Cardiac fibroblast (primary cell): ENCODE measurements around the gene POLD1.

Experiments used
- DNase-seq, 2 donors: peaks; one replicate each; pipeline versions ENCODE4 v3.0.0 to v3.0.0-alpha.2; 2010; ENCODE audit warnings: low read depth in 2 of 2
- H3K4me3 ChIP-seq, 2 donors: replicated peaks in 1 of 2; 1 replicate in 1 of 2; 2 replicates in 1 of 2; pipeline ENCODE4 v1.5.1; 2011; ENCODE audit warnings: low read depth in 2 of 2, low read length in 2 of 2, mild to moderate bottlenecking in 2 of 2, moderate library complexity in 1 of 2
- TF ChIP-seq, protein P1 (sequence below): IDR thresholded peaks from one replicate; pipeline ENCODE4 v1.5.1; 2011; ENCODE audit warnings: low read depth, mild to moderate bottlenecking, low read length, inconsistent platforms

POLD1 gene

DNA sequence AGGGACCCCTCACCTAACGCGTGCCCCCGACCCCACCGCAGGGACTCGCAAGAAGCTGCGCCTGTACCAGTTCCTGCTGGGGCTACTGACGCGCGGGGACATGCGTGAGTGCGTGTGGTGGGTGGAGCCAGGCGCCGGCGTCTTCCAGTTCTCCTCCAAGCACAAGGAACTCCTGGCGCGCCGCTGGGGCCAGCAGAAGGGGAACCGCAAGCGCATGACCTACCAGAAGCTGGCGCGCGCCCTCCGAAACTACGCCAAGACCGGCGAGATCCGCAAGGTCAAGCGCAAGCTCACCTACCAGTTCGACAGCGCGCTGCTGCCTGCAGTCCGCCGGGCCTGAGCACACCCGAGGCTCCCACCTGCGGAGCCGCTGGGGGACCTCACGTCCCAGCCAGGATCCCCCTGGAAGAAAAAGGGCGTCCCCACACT lies 43.9 kb downstream of the POLD1 start:
- TF ChIP-seq, protein P1, sequence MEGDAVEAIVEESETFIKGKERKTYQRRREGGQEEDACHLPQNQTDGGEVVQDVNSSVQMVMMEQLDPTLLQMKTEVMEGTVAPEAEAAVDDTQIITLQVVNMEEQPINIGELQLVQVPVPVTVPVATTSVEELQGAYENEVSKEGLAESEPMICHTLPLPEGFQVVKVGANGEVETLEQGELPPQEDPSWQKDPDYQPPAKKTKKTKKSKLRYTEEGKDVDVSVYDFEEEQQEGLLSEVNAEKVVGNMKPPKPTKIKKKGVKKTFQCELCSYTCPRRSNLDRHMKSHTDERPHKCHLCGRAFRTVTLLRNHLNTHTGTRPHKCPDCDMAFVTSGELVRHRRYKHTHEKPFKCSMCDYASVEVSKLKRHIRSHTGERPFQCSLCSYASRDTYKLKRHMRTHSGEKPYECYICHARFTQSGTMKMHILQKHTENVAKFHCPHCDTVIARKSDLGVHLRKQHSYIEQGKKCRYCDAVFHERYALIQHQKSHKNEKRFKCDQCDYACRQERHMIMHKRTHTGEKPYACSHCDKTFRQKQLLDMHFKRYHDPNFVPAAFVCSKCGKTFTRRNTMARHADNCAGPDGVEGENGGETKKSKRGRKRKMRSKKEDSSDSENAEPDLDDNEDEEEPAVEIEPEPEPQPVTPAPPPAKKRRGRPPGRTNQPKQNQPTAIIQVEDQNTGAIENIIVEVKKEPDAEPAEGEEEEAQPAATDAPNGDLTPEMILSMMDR = no peak
- peak; percentile 64 to 93 for DNase-seq
- H3K4me3 ChIP-seq = peak overlapping the region; percentile 18 to 30

DNA sequence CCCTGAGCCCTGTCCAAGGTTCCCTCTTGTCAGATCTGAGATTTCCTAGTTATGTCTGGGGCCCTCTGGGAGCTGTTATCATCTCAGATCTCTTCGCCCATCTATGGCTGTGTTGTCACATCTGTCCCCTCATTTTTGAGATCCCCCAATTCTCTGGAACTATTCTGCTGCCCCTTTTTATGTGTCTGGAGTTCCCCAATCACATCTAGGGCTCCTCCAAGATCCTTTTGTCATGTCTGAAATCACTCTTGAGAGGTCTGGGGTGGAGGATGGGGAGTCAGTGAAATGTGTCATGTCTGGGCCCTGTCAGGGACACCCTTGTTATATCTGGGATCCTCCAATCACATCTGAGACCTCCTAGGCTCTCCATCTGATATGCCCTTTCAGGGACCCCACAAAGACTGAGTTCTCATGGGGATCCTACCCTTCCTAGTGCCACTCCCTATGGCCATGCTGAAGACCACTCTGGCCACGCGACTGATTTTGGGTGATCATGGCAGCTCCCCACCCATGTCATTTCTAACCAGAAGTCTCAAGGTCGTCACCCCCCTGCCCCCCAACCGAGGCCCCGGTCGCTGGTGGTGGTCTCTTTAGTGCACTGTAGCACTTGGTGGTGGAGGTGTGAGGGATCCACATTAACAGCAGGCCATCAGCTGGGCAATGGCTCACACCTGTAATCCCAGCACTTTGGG lies 44.8 kb downstream of the POLD1 start:
- no peak for DNase-seq

DNA sequence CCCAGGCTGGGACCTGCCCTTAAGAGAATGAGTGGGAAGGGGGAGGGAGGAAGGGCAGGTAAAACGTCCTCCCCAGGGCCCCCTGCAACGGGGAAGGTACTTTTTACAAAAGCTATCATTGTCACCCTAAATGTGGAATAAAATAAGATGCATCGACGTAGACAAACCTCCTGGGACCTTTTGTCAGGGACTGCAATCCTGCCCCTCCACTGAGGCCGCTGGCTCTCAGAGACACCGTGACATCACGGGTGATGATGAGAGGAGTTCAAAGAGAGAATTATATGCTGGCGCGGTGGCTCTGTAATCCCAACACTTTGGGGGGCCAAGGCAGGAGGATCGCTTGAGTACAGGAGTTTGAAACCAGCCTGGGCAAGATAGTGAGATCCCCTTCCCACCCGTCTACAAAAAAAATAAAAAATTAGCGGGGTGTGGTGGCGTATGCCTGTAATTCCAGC lies 46.8 kb downstream of the POLD1 start:
- TF ChIP-seq, protein P1 = no peak
- H3K4me3 ChIP-seq = peak overlapping the region; percentile 48 to 52
- no peak for DNase-seq

More for the DNA sequence above, 44.8 kb downstream of the POLD1 start:
- H3K4me3 ChIP-seq = no peak overlapping the region
- TF ChIP-seq, protein P1 = no peak

DNA sequence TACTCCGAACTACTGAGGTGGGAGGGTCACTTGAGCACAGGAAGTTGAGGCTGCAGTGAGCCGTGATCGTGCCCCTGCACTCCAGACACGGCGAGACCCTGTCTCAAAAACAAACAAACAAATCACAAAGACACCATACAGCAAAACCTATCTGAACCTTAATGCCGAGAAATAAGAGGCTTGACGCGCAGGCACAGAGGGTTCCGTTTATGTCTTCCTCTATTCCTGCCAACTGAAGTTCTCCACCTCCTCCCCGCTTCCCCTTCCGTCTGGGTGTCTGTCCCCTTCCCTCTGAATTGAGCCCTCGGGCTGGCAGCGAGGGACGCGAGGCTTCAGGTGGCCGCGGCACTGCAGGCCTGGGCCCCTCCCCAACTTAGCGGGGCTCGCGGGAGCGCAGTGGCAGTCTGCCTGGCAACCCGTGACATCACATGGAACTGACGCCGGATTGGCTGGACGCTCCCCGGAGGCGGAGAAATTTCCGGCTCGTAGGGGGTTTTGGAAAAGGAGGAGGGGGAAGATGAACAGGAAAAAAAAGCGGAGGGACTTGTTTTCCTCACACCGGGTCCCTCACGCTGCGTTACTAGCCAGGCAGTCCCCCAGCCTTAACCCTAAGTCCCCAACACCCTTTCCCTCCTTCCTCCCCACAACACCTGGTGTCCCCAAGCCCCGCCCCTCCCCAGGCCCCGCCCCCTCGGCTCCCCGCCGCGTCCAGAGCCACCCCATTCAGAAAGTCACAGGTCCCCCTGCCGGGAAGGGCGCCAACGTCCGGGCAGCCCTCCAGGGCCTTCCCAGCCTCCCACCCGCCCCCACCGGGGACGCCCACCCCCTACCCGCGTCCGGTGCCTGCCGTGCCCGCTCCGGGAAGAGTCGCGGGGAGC lies 47.4 kb downstream of the POLD1 start:
- DNase-seq = peak; percentile 66 to 72
- H3K4me3 ChIP-seq = peak overlapping the region; percentile 48 to 52
- TF ChIP-seq, protein P1 = no peak

DNA sequence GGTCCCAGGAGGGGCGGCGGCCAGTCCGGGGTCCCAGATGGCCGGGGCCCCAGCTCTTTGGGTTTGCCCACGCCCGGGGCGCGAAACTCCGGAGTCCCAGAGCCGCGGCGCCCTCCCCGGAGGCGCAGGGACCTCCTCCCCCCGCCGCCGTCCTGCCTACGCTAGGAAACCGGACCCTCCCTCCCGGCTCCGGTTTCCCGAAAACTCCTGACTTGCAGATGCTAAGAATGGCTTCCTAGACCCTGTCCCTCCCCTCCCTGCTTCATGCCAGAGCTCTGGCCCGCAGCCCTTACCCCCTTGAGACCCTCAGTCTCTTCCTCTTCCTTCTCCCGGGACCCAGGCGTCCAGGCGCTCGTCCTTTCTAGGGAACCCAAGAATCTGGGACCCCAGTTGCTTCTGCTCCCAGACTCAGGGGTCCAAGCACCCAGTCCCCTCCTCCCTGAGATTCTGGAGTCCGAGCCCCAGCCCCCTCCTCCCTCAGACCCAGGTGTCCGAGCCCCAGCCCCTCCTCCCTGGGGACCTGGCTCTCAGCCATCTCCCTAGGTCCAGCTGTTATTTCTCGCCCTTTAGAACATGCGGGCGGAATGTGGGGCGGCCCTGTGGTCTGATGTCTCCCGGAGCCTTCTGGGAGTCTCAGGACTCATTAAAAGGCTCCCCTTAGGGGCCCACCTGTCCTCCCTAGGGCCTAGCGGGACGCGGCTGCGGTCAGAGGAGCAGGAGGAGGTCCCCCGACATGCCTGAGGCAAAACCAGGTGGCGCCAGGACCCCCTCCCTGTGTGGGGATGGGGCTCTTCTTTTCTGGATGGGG lies 48.3 kb downstream of the POLD1 start, which contains the start of gene MYBPC2:
MYBPC2 (plus strand) TSS at position 672 of the 808 bp plus-strand sequence; CDS start at position 734, 62 bp downstream.
- peak in 1 of 2 donors; percentile 17 for DNase-seq
- TF ChIP-seq, protein P1 = no peak
- peak within 1 kb of the TSS; percentile 48 to 52 for H3K4me3 ChIP-seq
